PC-3 (cell line): ENCODE measurements around the gene CORO1C. TPM values are rescaled to one million over a fixed set of nuclear protein-coding genes. Genes with fewer than 3 reads are reported as not detected.
"Not testable (repeated sequence)": the region's sequence is repeated elsewhere in the genome, so short reads cannot be mapped to it uniquely, and the experiment has no call there.

ENCODE experiments used
- ATAC-seq: fragments of 200-7000 bp; cut with Tn5 transposase; 2 replicates; pipeline ENCODE4 v1.9.1; 2020; ENCODE audit warnings: mild to moderate bottlenecking, moderate library complexity
- BruUV-seq: library from RNA; stranded (reverse); fragments of 400-500 nt; replicated peaks from 2 replicates; lab custom pipeline; 2021; lab: Mats Ljungman, UMichigan
- CTCF ChIA-PET: fragments of 300-600 bp; sonication (Branson Sonifier 250); formaldehyde crosslinking; loops from one replicate; lab custom pipeline; 2022; ENCODE audit warnings: antibody characterized with exemption; lab: Charles Lee
- POLR2A ChIA-PET: fragments of 300-600 bp; sonication (Branson Sonifier 250); formaldehyde crosslinking; loops from one replicate; lab custom pipeline; 2022; ENCODE audit warnings: antibody characterized with exemption; ENCODE audit not compliant: unreplicated experiment; lab: Charles Lee
- DNase-seq: peaks from one replicate; pipeline ENCODE4 v3.0.0-alpha.2; 2015
- H2AFZ ChIP-seq: fragments of 300-600 bp; sonication (generic); 2 replicates; pipeline ENCODE4 v1.6.0; 2016; ENCODE audit warnings: antibody characterized with exemption, low read length
- H3F3A ChIP-seq: fragments of 300-600 bp; sonication (generic); one replicate; pipeline ENCODE4 v1.6.0; 2017; ENCODE audit warnings: antibody characterized with exemption, low read length, control low read depth, mild to moderate bottlenecking; ENCODE audit not compliant: unreplicated experiment
- H3K27ac ChIP-seq: fragments of 300-600 bp; sonication (generic); 2 replicates; pipeline ENCODE4 v1.5.1; 2016; ENCODE audit warnings: mild to moderate bottlenecking, low read length
- H3K27me3 ChIP-seq: fragments of 300-600 bp; sonication (generic); 2 replicates; pipeline ENCODE4 v1.6.1; 2016; ENCODE audit warnings: low read length, mixed read lengths
- H3K36me3 ChIP-seq: fragments of 300-600 bp; sonication (generic); 2 replicates; pipeline ENCODE4 v1.6.1; 2016; ENCODE audit warnings: low read depth, mixed run types, low read length, mixed read lengths
- H3K4me1 ChIP-seq: fragments of 300-600 bp; sonication (generic); 2 replicates; pipeline ENCODE4 v1.5.1; 2016; ENCODE audit warnings: low read length; ENCODE audit not compliant: insufficient read depth
- H3K4me2 ChIP-seq: fragments of 300-600 bp; sonication (generic); 2 replicates; pipeline ENCODE4 v1.6.0; 2016; ENCODE audit warnings: low read length
- H3K4me3 ChIP-seq: fragments of 300-600 bp; sonication (generic); 2 replicates; pipeline ENCODE4 v1.5.1; 2016; ENCODE audit warnings: mild to moderate bottlenecking, low read length, mixed read lengths
- H3K79me2 ChIP-seq: fragments of 300-600 bp; sonication (generic); 2 replicates; pipeline ENCODE4 v1.6.1; 2017; ENCODE audit warnings: low read length, mixed read lengths
- H3K9ac ChIP-seq: fragments of 300-600 bp; sonication (generic); 2 replicates; pipeline ENCODE4 v1.6.0; 2016; ENCODE audit warnings: mild to moderate bottlenecking, low read length
- H3K9me2 ChIP-seq: fragments of 300-600 bp; sonication (generic); replicated peaks from 2 replicates; pipeline ENCODE4 v1.6.1; 2016; ENCODE audit warnings: mixed run types, low read length, mixed read lengths
- H3K9me3 ChIP-seq: fragments of 300-600 bp; sonication (generic); 2 replicates; pipeline ENCODE4 v1.6.1; 2016; ENCODE audit warnings: low read length, mixed read lengths
- H4K20me1 ChIP-seq: fragments of 300-600 bp; sonication (generic); 2 replicates; pipeline ENCODE4 v1.6.1; 2016; ENCODE audit warnings: low read length, mixed read lengths
- EZH2 ChIP-seq: fragments of 300-600 bp; sonication (generic); IDR thresholded peaks from one replicate; pipeline ENCODE4 v1.6.1; 2017; ENCODE audit warnings: antibody characterized with exemption, mild to moderate bottlenecking, low read length; ENCODE audit not compliant: unreplicated experiment
- EZH2phosphoT487 ChIP-seq: fragments of 300-600 bp; sonication (generic); IDR thresholded peaks from 2 replicates; pipeline ENCODE4 v1.6.1; 2018; ENCODE audit warnings: mild to moderate bottlenecking, antibody characterized with exemption, low read length, borderline replicate concordance
- intact Hi-C: fragments of 100-400 bp; cut with micrococcal nuclease; formaldehyde crosslinking; loops from 2 replicates; pipeline ENCODE4 v1.9.0; 2023
- total RNA-seq: library from RNA; depleted of rRNA; stranded (reverse); fragments of >200 nt; gene quantifications from 2 replicates; pipeline ENCODE4 v1.2.3, GENCODE V29; 2014
- TF ChIP-seq, protein P1 (sequence below): fragments of 300-600 bp; sonication (generic); conservative IDR thresholded peaks from 2 replicates; pipeline ENCODE4 v1.5.1; 2017; ENCODE audit warnings: antibody characterized with exemption, low read depth, mild to moderate bottlenecking, low read length

The CORO1C gene
- total RNA-seq, 1 experiment from 2014 or later = 179 TPM

DNA sequence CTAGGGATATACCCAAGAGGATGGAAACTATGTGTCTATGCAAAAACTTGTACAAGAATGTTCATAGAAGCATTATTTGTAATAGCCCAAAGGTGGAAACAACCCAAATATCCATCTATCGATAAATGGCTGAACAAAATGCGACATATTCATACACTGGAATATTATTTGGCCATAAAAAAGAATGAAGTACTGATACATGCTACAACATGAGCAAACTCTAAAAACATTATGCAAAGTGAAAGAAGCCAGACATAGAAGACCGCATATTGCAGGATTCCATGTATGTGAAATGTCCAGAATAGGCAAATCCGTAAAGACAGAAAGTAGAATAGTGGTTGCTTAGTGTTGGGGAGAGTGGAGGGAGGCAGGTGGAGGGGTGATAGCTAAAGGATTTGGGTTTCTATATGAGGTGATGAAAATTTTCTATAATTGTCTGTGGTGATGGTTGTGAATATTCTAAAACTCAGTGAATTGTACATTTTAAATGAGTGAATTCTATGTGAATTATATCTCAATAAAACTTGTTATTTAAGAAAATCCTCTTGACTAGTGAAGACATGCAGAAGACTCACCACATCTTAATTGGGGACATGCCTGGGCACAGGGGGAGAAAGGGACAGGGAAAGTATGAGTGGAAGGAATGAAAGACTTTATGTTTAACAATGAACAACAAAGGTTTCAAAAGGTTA lies 67.8 kb downstream of the CORO1C start:
- no peak for DNase-seq
- Histone ChIP-seq H3K9me2 (no peaks in the 10 kb centered on the region), H4K20me1 (0 out of 2 replicates have a peak, but pooled peaks cover 5% of the 10 kb centered on the region), H3K4me2 (no peak overlapping the region), H2AFZ (no peak overlapping the region), H3K4me3 (no peak overlapping the region), H3K9me3 (no peaks in the 10 kb centered on the region), H3K36me3 (peaks cover 25% of the 10 kb centered on the region), H3K27ac (no peak overlapping the region), H3F3A (no peaks in the 10 kb centered on the region), H3K4me1 (peaks cover 22% of the 10 kb centered on the region), H3K27me3 (no peaks in the 10 kb centered on the region), H3K79me2 (peaks cover 78% of the 10 kb centered on the region), H3K9ac (no peak overlapping the region)
- ChIA-PET CTCF (interaction anchor here (2.4 kb wide), 1 partner anchor 140 kb away, joined by 27 read pairs; no protein-coding TSS in a partner anchor), POLR2A (no interaction called here)
- no TSS peak for BruUV-seq
- TF ChIP-seq, protein P1, sequence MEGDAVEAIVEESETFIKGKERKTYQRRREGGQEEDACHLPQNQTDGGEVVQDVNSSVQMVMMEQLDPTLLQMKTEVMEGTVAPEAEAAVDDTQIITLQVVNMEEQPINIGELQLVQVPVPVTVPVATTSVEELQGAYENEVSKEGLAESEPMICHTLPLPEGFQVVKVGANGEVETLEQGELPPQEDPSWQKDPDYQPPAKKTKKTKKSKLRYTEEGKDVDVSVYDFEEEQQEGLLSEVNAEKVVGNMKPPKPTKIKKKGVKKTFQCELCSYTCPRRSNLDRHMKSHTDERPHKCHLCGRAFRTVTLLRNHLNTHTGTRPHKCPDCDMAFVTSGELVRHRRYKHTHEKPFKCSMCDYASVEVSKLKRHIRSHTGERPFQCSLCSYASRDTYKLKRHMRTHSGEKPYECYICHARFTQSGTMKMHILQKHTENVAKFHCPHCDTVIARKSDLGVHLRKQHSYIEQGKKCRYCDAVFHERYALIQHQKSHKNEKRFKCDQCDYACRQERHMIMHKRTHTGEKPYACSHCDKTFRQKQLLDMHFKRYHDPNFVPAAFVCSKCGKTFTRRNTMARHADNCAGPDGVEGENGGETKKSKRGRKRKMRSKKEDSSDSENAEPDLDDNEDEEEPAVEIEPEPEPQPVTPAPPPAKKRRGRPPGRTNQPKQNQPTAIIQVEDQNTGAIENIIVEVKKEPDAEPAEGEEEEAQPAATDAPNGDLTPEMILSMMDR = no peak
- TF ChIP-seq EZH2 (no peak), EZH2phosphoT487 (no peak)
- ATAC-seq = no peak
- intact Hi-C loops = loop anchor here (2.0 to 10.0 kb wide), 4 partner anchors 27 to 429 kb away; partner anchors contain the start of gene ALKBH2

DNA sequence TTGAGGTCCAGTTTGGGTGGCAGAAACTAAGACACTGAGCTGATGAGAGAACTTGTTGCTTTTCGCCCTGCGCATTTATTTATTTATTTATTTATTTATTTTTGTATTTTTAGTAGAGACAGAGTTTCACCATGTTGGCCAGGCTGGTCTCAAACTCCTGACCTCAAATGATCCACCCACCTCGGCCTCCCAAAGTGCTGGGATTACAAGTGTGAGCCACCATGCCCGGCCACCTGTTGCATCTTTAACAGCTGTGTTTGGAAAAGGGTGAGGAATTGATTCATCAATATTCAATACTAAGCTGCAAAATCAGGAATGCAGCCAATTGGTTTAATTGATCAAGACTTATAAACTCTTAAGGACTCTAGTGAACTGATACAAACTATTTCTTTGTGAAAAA lies 73.2 kb downstream of the CORO1C start:
- H3K36me3 ChIP-seq = peaks cover 33% of the 10 kb centered on the region
- H2AFZ ChIP-seq, H3K9me2 ChIP-seq, H3K4me2 ChIP-seq, intact Hi-C loops, DNase-seq, POLR2A ChIA-PET, H4K20me1 ChIP-seq, H3F3A ChIP-seq, ATAC-seq, CTCF ChIA-PET, H3K27ac ChIP-seq, BruUV-seq, H3K9me3 ChIP-seq, H3K9ac ChIP-seq, H3K4me3 ChIP-seq, H3K27me3 ChIP-seq: not testable (repeated sequence)
- peaks cover 13% of the 10 kb centered on the region for H3K4me1 ChIP-seq
- H3K79me2 ChIP-seq = peaks cover 30% of the 10 kb centered on the region

- H3K9ac ChIP-seq = no peak overlapping the region
- no peak for ATAC-seq
- CTCF ChIA-PET = no interaction called here
- H3F3A ChIP-seq = peaks cover 3% of the 10 kb centered on the region
- intact Hi-C loops = no loop called here
- H3K9me2 ChIP-seq = no peaks in the 10 kb centered on the region
- no peak overlapping the region for H3K4me3 ChIP-seq
- no peaks in the 10 kb centered on the region for H4K20me1 ChIP-seq
- TF ChIP-seq, protein P1 = no peak
- TF ChIP-seq EZH2phosphoT487 (no peak), EZH2 (no peak)
- no peak overlapping the region for H2AFZ ChIP-seq
- peaks cover 41% of the 10 kb centered on the region for H3K36me3 ChIP-seq
- peaks cover 22% of the 10 kb centered on the region for H3K79me2 ChIP-seq
- BruUV-seq = no TSS peak
- no peak for DNase-seq
- H3K27ac ChIP-seq = no peak overlapping the region
- H3K4me2 ChIP-seq = no peak overlapping the region
- no peaks in the 10 kb centered on the region for H3K27me3 ChIP-seq
- POLR2A ChIA-PET = no interaction called here
- no peaks in the 10 kb centered on the region for H3K9me3 ChIP-seq
- peaks cover 13% of the 10 kb centered on the region for H3K4me1 ChIP-seq
These were observed 74.1 kb downstream of the CORO1C start for GRCh38 chr12:108657130-108657745.

GRCh38 chr12:108656247-108656646 lies 75.1 kb downstream of the CORO1C start:
- H3K4me3 ChIP-seq, intact Hi-C loops, H3K9me3 ChIP-seq, H3K9me2 ChIP-seq, H4K20me1 ChIP-seq, ATAC-seq, H3K27ac ChIP-seq, BruUV-seq, H3K9ac ChIP-seq, H3K4me2 ChIP-seq, POLR2A ChIA-PET, H2AFZ ChIP-seq, H3F3A ChIP-seq, DNase-seq, H3K27me3 ChIP-seq, CTCF ChIA-PET: not testable (repeated sequence)
- H3K79me2 ChIP-seq = peaks cover 14% of the 10 kb centered on the region
- peaks cover 13% of the 10 kb centered on the region for H3K4me1 ChIP-seq
- peaks cover 46% of the 10 kb centered on the region for H3K36me3 ChIP-seq

DNA sequence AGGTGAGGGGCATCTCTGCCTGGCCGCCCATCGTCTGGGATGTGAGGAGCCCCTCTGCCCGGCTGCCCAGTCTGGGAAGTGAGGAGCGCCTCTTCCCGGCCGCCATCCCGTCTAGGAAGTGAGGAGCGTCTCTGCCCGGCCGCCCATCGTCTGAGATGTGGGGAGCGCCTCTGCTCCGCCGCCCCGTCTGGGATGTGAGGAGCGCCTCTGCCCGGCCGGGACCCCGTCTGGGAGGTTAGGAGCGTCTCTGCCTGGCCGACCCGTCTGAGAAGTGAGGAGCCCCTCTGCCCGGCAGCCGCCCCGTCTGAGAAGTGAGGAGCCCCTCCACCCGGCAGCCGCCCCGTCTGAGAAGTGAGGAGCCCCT lies 75.5 kb downstream of the CORO1C start:
- DNase-seq, H4K20me1 ChIP-seq, H3K9me3 ChIP-seq, POLR2A ChIA-PET, H3K27me3 ChIP-seq, H3F3A ChIP-seq, BruUV-seq, H3K4me1 ChIP-seq, H3K9me2 ChIP-seq, H3K9ac ChIP-seq, ATAC-seq, H3K4me2 ChIP-seq, H3K27ac ChIP-seq, intact Hi-C loops, H2AFZ ChIP-seq, CTCF ChIA-PET, H3K4me3 ChIP-seq: not testable (repeated sequence)
- peaks cover 10% of the 10 kb centered on the region for H3K79me2 ChIP-seq
- H3K36me3 ChIP-seq = peaks cover 47% of the 10 kb centered on the region
